GM19463 (cell line): ENCODE results near the gene ZNF784.
A peak's percentile ranks its signal among the peaks of the same experiment; 100 is the strongest.

Source experiments
- ATAC-seq: cut with Tn5 transposase; IDR thresholded peaks from one replicate; pipeline ENCODE4 v1.9.1; 2021; ENCODE audit warnings: mild to moderate bottlenecking, moderate library complexity; ENCODE audit not compliant: unreplicated experiment

ZNF784 gene

GRCh38 chr19:55605637-55606470, 18.5 kb downstream of the ZNF784 start, which contains the start of gene ZNF865:
ZNF865 (plus strand) TSS chr19:55605647; CDS start chr19:55613619, 7,972 bp downstream.
- ATAC-seq: peak; percentile 33

GRCh38 chr19:55605207-55605636, 19.1 kb downstream of the ZNF784 start:
- peak; percentile 69 for ATAC-seq

- ATAC-seq: no peak
These were observed 20.6 kb downstream of the ZNF784 start for GRCh38 chr19:55603581-55604292.

GRCh38 chr19:55603115-55603514, 21.3 kb downstream of the ZNF784 start:
- ATAC-seq: no peak

GRCh38 chr19:55602104-55603001, 22.0 kb downstream of the ZNF784 start:
- no peak for ATAC-seq

- ATAC-seq: no peak
These were observed 23.3 kb downstream of the ZNF784 start for GRCh38 chr19:55601084-55601483.

GRCh38 chr19:55600662-55601028, 23.7 kb downstream of the ZNF784 start:
- no peak for ATAC-seq

GRCh38 chr19:55599842-55600661, 24.3 kb downstream of the ZNF784 start, which contains the start of gene ZNF524:
ZNF524 (plus strand) TSS chr19:55600288; CDS start chr19:55602113, 1,825 bp downstream.
- ATAC-seq: peak; percentile 43

- ATAC-seq: peak; percentile 54
These were observed 24.9 kb downstream of the ZNF784 start, which contains the start of gene FIZ1 for GRCh38 chr19:55599468-55599841. FIZ1 (minus strand) TSS chr19:55599517; CDS start chr19:55597865, 1,652 bp downstream.

GRCh38 chr19:55598719-55599467, 25.5 kb downstream of the ZNF784 start:
- ATAC-seq: peak; percentile 44

GRCh38 chr19:55598034-55598433, 26.3 kb downstream of the ZNF784 start:
- no peak for ATAC-seq

- ATAC-seq: no peak
These were observed 26.9 kb downstream of the ZNF784 start for GRCh38 chr19:55597501-55597921.

GRCh38 chr19:55596304-55596703, 28.1 kb downstream of the ZNF784 start:
- ATAC-seq: no peak

GRCh38 chr19:55594996-55595545, 29.3 kb downstream of the ZNF784 start:
- ATAC-seq: no peak

GRCh38 chr19:55593096-55593772, 31.1 kb downstream of the ZNF784 start:
- no peak for ATAC-seq

GRCh38 chr19:55592391-55593090, 31.8 kb downstream of the ZNF784 start:
- no peak for ATAC-seq

- ATAC-seq: no peak
These were observed 32.8 kb downstream of the ZNF784 start for GRCh38 chr19:55591555-55591954.

GRCh38 chr19:55590617-55591016, 33.7 kb downstream of the ZNF784 start:
- no peak for ATAC-seq
